Measurements from ENCODE around the gene VAMP2.

The VAMP2 gene

DNA sequence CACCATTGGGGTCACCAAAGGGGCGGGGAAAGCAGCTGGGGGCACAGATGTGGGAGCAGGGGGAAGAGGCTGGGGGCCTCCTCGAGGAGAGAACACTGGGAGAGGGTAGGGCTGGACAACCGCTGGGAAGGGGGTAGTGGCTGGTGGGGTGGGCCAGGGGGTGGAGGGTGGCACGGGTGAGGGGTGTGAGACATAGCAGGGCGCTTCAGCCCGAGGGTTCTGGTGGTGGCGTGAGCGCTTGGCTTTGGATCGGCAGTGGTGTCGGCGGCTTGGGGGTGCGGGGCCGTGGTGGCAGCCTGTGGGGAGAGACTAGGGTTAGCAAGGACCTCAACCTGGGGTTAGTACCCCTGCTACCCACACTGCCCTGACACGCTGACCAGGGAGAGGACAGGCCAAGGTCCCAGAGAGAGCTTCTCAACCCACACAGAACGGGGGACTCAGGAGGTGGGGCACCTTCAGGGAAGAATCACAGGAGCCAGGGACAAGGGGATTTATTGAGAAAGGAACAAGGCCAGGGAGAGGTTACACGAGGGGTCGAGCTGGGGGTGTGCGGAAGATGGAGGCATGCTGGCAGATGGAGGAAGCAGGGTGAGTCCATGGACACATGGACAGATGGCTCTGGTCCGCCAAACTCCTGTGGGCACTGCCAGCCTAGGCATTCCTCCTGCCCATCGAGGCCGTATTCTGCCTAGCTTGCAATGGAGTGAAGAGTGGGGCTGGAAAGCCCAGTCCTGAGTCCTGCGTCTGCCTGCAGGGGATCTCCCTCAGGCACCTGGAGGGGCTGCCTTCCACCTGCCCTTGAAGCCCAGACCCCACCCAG lies 19.0 kb downstream of the VAMP2 start:
- DNase-seq (ENCODE audit: low read depth in 2 of 2), result no peak

DNA sequence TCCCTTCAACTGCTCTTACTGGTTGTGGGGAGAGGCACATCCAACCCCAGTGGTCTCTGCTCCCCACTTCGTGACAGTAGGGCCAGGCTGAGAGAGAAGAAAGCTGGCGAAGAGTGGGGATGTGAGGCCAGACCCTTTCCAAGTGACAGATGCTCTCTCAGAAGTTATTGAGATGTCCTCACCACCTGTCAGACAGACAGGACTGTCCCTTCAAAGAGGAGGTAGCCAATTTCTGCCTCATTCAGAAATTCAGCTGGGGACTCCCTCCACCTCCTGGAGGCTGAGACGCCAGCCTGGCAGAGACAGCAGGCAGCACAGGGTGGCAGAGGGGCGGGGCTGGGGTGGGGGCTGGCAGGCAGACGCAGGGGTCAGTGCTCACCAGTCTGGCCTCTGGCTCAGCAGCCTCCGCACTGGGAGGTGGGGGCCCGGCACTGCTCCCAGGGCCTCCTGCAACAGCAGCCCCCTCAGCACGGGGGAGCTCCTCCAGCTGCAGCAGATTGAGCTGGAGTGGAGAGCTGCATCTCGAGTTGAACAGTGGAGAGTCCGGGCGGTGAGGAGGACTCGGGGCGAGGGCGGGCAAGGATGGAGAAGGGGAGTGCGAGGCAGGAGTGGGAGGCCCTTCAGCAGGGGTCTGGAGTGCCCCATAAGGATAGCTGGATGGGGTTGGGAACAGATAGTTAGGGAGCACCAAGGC lies 19.7 kb downstream of the VAMP2 start:
- no peak for DNase-seq (ENCODE audit: low read depth in 2 of 2)

DNA sequence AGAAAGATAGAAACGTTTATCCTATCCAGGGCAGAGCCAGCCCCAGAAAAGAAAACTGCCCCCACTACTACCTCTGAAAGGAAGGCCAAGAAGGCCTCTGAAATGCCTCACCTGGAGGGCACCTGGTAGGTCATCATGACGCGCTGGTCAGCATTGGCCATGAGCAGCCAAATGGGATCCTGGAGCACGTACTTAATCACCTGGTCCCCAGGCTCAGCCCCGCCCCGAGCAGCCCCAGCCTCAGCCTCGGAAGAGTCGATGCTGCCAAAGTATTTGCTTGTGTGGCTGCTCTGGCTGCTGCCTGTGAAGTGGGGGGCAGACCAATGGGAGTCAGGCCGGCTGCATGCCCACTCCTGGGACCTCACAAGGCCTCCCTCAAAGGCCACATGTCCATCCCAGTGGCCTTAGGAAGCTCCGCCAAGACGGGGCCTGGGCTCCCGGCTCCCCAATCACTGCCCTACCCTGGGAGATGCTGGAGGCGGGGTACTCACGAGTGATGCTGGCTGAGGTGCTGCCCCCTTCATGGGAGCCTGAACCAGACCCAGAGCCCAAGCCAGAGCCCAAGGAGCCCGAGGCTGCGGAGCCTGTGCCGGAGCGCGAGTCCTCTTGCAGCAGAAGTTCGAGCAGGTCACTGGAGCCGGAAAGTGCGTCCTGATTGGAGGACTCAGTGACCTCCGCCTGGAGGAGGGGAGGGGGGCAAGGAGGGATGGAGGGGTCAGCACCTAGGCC lies 20.4 kb downstream of the VAMP2 start:
- no peak for DNase-seq (ENCODE audit: low read depth in 2 of 2)

DNA sequence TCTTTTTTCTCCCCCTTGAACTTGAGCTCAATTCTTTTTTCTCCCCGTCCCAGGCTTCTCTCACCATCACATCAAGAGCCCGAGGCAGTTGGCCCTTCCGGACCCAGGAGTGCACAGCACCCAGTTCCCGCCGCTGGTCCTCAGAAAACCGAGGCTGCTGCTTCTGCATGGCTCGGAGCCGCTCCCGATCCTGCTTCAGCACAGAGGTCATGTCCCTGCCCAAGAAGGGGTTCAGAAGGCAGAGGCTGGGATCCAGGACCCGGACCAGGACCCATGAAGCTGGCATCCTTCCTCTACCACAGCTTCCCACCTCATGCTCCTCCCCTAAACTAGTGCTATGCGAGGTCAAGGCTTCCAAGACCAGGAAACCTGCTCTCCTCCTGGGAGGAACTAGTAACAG lies 21.0 kb downstream of the VAMP2 start:
- no peak for DNase-seq (ENCODE audit: low read depth in 2 of 2)

DNA sequence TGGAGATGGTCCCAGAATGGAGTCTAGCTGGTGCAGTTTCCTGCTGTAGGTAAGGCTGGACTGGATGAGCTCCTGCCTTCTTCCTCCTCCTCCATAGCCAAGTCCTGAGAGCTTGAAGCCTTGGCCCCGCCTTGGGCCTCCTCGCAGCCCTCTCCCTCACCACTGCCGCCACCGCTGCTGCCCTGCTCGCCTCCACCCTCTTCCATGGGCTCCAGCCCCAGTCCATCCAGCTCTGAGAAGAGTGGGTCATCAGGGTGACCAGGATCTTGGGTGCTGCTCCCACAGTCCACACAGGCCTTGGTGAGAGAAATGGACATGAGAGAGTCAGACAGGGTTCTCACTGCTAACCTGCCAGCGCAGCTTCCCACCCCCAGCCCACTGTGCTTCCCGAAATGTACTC lies 21.7 kb downstream of the VAMP2 start:
- no peak for DNase-seq (ENCODE audit: low read depth in 2 of 2)

DNA sequence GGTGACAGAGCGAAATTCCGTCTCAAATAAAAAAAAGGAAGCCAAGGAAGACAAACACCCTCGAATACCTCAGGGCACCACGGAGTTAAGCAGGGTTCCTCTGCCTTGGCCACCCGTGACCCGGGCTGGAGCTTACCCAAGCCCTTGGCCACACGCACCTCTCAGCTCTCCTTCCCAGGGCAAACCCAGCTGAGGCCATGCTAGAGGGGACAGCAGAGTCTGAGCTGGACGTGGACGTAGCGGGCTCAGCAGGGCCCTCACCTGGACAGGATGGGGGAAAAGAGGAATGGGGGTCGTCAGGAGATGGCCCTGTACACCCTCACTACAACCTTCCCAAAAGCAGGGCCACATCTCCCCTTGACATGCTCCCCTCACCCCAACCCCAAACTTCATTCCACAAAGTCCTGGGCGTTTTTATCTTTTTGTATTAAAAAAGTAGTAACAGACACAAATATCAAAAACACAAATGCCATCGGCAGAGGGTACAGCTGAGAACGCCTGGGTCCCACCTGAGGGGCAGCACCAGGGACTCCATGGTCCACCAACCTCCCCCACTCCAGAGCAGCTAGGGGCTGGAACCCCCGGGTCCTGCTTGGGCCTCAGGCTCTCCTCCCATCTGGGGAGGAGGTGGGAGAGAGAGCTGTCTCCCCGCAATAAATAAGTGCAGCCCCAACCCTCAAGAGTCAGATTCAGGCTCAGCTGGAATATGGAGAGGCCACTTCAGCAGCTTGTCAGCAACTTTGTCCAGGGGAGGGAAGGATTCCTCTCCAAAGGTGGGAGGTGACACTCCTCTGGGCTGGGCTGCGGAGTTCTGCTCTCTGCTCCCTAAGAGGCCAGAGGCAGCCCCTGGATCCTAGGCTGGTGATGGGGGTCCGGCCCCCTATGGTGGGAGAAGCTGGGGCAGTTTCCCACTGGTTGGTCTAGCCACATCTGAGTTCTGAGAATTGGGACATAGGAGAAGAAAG lies 22.4 kb downstream of the VAMP2 start:
- DNase-seq (ENCODE audit: low read depth in 2 of 2), result no peak

DNA sequence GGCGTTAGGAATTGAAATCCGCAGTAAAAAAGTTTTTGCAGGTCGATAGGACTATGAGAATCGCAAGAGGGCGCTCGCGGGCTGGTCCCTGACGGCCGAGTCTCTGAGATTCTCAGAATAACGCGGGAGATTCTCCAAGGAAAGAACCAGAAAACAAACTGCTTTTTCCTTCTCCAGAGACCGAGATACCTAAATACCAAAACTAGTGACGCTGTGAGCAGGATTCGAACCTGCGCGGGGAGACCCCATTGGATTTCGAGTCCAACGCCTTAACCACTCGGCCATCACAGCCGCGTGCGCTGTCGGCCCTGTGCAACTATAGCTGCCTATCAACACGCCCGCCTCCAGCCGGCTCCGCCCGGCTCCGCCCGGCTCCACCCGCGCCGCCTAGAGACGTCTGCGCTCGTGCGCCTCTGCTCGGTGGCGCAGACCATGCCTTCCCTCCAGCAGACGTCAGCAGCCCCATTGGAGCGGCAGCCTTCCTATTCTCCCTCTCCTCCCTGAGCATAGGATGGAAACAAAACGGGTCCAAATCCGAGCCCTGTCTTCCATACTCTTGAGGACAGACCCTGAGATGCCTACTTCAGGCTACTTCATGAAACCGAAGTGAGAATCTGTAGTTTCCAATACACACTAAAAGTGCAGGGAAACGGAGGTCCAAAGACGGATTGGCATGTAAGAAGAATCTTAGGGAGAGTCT lies 23.9 kb downstream of the VAMP2 start:
- DNase-seq (ENCODE audit: low read depth in 2 of 2), result peak; percentile 91 to 97

DNA sequence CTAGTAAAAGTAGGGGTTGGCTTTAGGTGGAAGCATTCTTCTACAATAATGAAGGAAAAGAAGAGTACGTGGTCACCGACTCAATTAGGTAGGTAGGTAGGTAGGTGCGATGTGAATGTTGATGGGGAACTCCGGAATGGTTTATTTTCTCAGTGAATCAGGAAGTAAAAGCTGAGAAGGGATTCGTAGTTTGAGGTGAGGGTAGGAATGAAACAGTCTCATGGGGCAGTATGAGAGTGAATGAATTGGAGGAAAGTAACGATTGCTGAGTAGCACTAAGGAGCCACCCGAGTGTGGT lies 24.4 kb downstream of the VAMP2 start:
- no peak for DNase-seq (ENCODE audit: low read depth in 2 of 2)

DNA sequence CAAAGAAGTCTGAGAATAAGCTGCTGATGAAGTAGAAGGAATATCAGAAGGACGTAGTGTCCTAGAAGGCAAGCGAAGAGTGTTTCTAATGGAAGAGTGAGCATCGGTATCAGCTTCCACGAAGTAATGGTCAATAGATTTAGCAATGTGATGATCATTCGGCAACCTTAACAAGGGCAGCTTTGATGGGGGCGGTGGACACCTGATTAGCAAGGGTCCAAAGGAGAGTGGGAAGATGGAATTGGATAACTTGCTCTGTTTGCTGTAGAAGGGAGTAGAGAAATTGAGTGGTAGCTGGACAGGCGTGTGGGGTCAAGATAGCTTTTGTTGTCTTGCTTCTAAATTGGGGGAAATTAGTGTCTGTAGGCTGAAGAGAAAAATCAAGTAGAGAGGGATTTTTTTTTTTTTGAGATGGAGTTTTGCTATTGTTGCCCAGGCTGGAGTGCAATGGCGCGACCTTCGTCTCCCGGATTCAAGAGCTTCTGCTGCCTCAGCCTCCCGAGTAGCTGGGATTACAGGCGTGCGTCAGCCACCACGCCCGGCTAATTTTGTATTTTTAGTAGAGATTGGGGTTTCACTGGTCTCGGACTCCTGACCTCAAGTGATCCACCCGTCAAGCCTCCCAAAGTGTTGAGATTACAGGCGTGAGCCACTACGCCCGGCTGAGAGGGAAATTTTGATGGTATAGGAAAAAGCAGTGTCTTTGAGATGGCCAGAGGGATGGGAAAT lies 24.9 kb downstream of the VAMP2 start:
- no peak for DNase-seq (ENCODE audit: low read depth in 2 of 2)

DNA sequence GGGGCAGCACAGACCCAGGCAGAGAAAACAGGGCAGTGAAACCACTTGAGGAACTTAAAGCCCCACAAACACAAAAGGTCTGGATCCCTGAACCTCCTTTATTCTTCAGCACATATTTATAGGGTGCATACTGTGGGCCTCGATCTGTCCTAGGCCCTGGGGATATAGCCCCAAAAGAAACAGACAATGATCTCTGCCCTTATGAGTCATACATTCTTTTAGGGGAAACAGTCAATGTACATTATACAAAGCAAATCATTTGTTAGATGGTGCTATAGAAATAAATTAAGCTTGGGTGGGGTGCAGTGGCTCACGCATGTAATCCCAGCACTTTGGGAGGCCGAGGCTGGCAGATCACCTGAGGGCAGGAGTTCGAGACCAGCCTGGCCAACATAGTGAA lies 28.8 kb downstream of the VAMP2 start:
- no peak for DNase-seq (ENCODE audit: low read depth in 2 of 2)

DNA sequence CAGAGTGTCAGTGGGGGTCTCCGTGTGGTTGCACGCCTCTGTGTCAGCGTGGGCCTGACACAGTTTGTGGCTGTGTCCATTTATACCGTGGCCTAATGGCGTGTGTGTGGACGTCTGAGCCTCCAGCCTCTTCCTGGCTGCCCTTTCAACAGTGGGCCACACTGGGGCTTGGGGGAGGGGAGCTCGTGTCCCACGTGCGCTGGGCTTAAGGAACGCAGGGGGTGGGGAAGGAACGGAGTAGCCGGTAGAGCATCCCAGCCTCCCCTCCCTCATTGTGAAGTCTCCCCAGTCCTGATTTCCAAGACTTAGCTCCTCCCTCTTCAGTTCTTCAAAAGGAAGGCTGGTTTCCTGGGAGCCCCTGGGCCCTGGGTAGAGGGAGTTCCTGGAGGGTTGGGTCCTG lies 29.3 kb downstream of the VAMP2 start:
- no peak for DNase-seq (ENCODE audit: low read depth in 2 of 2)

DNA sequence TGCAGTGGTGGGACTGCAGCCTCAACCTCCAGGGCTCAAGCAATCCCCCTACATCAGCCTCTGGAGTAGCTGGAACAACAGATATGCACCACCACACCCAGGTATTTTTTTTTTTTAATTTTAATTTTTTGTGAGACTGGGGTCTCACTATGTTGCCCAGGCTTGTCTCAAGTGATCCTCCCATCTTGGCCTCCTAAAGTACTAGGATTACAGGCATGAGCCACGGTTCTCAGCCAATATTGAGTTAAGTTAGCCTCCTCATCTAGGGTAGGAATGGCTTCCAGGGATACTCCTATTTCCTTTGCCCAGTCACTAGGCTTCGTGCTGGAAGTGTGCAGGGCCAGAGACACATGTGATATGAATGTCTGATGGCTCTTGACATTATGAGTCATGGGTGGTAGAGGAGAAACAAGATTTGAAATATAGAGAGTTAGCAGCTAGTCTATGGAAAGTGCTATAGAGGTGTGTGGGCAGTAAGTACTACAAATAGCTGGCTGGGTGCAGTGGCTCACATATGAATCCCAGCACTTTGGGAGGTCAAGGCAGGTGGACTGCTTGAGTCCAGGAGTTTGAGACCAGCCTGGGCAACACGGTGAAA lies 30.8 kb downstream of the VAMP2 start:
- no peak for DNase-seq (ENCODE audit: low read depth in 2 of 2)

DNA sequence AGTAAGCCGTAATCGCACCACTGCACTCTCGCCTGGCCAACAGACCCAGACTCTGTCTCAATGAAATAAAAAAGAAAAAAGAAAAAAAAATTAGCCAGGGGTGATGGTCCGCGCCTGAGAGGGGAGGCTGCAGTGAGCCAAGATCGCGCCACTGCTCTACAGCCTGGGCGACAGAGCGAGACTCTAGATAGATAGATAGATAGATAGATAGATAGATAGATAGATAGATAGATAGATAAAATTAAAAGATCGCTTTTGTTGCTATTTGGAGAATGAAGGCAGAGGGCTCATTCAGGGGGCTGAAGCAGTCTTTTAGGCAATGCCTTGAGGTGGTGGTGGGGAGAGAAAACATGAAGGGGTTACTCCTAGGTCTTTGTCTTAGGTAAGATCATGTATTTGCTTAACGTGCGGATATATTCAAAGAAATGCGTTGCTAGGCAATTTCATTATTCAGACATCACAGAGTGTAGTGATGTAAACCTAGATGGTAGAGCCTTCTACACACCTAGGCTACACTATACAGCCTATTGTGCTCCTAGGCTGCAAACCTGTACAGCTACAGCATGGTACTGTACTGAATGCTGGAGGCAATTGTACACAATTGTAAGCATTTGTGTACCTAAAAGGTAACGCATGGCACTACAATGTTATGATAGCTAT lies 34.5 kb downstream of the VAMP2 start:
- DNase-seq (ENCODE audit: low read depth in 2 of 2), result no peak

DNA sequence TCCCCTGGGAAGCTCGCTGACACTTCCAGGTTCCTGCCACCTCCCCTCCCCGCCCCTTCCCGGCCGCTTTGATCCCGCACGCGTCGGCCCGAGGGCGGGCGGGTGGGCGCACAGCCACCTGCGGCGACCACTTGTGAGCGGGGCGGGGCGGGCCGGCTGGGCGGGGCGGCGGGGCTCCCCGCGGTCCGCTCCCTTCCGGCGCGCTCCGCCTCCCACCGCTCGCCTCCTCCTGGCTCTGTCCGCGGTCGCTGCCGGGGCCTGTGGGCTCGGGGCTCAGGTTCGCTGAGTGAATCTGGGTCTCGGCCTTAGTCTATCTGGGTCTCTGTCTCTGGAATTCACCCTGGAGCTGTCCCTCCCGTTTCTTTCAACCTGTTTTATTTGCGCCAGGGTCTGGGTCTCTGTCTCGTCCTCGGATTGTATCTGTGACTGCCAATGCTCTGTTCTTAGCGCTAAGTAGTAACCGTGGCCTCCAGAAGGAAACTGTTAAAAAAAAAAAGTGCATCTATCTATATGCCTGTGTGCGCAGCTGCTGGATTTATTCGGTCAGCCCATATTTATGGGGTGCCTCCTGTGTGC lies 36.2 kb downstream of the VAMP2 start:
- DNase-seq (ENCODE audit: low read depth in 2 of 2), result peak in 1 of 2 donors; percentile 57

DNA sequence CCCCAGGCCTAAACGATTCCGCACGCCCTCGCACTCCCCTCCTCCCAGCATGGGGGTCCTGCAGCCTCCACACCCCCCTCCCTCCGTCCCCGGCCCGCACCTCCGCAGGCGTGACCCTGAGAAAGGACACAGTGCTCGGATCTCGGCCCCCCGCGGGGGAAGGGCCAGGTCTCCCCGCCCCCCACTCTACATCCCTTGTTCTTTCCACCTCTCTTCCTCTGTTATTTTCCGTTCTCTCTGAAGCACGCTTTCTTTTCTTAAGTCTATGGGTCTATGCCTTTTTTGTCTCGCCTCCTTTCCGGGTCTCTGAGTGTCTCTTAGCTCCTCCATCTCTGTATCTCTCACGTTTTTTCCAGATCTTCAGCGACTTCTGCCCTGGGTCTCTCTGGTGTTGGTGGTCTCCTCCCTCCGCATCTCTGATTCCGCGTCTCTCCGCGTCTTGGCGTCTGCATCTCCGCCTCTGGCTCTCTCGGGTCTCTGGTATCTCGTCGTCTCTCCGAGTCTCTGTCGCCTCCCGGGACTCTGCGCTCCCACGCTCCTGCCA lies 36.7 kb downstream of the VAMP2 start:
- DNase-seq (ENCODE audit: low read depth in 2 of 2), result no peak

DNA sequence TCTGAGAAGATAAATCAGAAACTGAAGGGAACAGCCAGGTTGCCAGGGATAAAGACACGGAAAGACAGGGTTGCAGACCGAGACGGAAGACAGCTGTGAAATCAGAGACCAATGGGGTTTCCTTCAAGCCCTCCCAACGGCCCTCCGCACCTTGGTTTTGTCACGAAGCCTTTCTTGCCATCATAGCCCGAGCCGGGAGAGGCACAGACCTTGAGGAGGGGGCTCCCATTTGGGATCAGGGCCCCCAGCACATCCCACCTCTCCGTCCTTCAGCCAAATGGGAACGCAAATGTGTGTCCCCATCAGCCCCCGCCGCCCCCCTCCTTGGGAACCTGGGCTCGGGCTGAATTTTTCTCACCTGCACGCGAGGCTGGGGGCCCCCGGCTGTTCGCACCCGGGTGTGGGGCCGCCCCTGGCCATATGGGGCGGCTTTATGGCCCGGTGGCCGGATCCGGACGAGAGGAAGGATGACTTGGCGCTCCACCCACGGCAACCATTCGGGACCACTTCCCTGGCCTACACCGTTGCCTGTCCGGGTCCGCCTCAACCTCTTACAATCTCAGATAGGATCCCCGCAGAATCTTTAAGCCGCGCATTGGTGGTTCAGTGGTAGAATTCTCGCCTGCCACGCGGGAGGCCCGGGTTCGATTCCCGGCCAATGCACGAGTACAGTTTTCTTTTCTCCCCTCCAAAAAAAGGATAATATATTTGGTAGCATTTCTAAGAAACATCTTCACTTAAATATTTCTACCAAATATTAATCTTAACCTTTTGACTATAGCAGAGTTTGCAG lies 37.4 kb downstream of the VAMP2 start:
- peak; percentile 73 to 89 for DNase-seq (ENCODE audit: low read depth in 2 of 2)

DNA sequence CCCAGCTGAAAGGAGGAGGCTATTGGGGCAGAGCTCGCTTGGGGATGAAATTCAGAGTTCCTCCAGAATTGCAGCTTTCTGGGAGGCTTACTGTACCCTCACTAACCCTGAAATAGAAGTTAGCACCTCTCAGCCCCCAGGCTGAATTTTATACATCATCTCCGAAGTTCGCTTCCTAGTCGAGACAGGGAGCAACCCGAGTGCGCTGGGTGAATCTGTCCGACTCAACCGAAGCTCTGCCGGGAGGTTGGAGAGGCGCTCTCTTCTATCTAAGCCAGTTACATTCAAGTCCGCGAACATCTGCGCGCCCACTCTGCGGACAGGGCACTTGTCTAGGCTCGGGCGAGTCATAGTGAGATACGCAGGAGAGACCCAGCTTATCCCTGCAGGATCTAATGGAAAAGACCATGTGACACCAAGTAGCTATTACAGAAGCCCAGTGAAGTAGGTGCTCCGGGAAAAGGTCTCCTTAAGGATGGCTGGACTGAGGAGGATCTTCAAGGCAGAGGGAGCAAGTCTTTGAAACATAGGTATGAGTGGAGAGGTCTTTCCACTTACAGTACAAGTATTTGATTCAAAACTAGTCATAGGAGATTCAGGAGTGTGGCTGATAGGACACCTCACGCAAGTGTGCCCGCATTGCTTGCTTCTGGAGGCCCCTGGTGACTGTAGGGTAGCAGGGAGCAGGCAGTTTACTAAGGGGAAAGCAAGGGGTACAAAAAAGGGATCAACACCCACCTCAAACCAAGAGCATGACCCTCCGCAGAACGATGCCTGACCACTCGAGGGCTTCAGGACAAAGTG lies 38.2 kb downstream of the VAMP2 start:
- DNase-seq (ENCODE audit: low read depth in 2 of 2), result no peak

Measured in stimulated activated CD8-positive, alpha-beta memory T cell treated with anti-CD3 and anti-CD28 coated beads, Interleukin-2, amount 100 ng/mL, for 48 hours (primary cell).